Ishikawa (cell line): ENCODE results near the gene HRH4.

Experiments used
- CEBPB ChIP-seq: IDR thresholded peaks from 2 replicates; pipeline ENCODE4 v1.6.1; 2012
- CREB1 ChIP-seq: IDR thresholded peaks from 2 replicates; pipeline ENCODE4 v1.6.1; 2012; ENCODE audit warnings: low read depth
- EP300 ChIP-seq: IDR thresholded peaks from 2 replicates; pipeline ENCODE4 v1.6.1; 2012; ENCODE audit warnings: borderline replicate concordance
- FOXM1 ChIP-seq: IDR thresholded peaks from 2 replicates; pipeline ENCODE4 v1.6.1; 2012; ENCODE audit warnings: low read depth, borderline replicate concordance
- MAX ChIP-seq: IDR thresholded peaks from 2 replicates; pipeline ENCODE4 v1.6.1; 2012
- NFIC ChIP-seq: IDR thresholded peaks from 2 replicates; pipeline ENCODE4 v1.6.1; 2012
- RAD21 ChIP-seq: IDR thresholded peaks from 2 replicates; pipeline ENCODE4 v1.6.1; 2012; ENCODE audit warnings: low read depth
- TCF12 ChIP-seq: IDR thresholded peaks from 2 replicates; pipeline ENCODE4 v1.6.1; 2012; ENCODE audit warnings: low read depth
- YY1 ChIP-seq: IDR thresholded peaks from 2 replicates; pipeline ENCODE4 v1.6.1; 2012; ENCODE audit warnings: low read depth
- ZBTB7A ChIP-seq: IDR thresholded peaks from 2 replicates; pipeline ENCODE4 v1.6.1; 2012; ENCODE audit warnings: low read depth
- TF ChIP-seq, protein P1 (sequence below): IDR thresholded peaks from 2 replicates; pipeline ENCODE4 v1.6.1; 2012; ENCODE audit warnings: low read depth, mild to moderate bottlenecking

- TF ChIP-seq MAX (no peak), ZBTB7A (no peak), TCF12 (no peak), EP300 (no peak), CREB1 (no peak), CEBPB (no peak), FOXM1 (no peak), YY1 (no peak), NFIC (no peak), RAD21 (no peak)
- TF ChIP-seq, protein P1, sequence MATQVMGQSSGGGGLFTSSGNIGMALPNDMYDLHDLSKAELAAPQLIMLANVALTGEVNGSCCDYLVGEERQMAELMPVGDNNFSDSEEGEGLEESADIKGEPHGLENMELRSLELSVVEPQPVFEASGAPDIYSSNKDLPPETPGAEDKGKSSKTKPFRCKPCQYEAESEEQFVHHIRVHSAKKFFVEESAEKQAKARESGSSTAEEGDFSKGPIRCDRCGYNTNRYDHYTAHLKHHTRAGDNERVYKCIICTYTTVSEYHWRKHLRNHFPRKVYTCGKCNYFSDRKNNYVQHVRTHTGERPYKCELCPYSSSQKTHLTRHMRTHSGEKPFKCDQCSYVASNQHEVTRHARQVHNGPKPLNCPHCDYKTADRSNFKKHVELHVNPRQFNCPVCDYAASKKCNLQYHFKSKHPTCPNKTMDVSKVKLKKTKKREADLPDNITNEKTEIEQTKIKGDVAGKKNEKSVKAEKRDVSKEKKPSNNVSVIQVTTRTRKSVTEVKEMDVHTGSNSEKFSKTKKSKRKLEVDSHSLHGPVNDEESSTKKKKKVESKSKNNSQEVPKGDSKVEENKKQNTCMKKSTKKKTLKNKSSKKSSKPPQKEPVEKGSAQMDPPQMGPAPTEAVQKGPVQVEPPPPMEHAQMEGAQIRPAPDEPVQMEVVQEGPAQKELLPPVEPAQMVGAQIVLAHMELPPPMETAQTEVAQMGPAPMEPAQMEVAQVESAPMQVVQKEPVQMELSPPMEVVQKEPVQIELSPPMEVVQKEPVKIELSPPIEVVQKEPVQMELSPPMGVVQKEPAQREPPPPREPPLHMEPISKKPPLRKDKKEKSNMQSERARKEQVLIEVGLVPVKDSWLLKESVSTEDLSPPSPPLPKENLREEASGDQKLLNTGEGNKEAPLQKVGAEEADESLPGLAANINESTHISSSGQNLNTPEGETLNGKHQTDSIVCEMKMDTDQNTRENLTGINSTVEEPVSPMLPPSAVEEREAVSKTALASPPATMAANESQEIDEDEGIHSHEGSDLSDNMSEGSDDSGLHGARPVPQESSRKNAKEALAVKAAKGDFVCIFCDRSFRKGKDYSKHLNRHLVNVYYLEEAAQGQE = no peak
These were observed 27.8 kb upstream of the HRH4 start for GRCh38 chr18:24432618-24433017.
